DOHH2 (cell line): ENCODE data around the gene SNAPC2.

ENCODE experiments used
- H3F3A ChIP-seq: fragments of 200-600 bp; sonication (generic), shearing (Covaris generic); 2 replicates; pipeline ENCODE4 v1.6.0; 2016; ENCODE audit warnings: antibody characterized with exemption, mild to moderate bottlenecking; ENCODE audit not compliant: control insufficient read depth, insufficient read depth
- H3K27ac ChIP-seq: fragments of 200-600 bp; sonication (generic); 2 replicates; pipeline ENCODE4 v1.5.1; 2014; ENCODE audit warnings: low read depth, mild to moderate bottlenecking, low read length, moderate library complexity
- H3K27me3 ChIP-seq: fragments of 200-600 bp; sonication (generic); 2 replicates; pipeline ENCODE4 v1.6.1; 2014; ENCODE audit warnings: mild to moderate bottlenecking, low read length, mixed read lengths; ENCODE audit not compliant: control insufficient read depth
- H3K36me3 ChIP-seq: fragments of 200-600 bp; sonication (generic); 2 replicates; pipeline ENCODE4 v1.6.1; 2014; ENCODE audit warnings: mild to moderate bottlenecking, low read length, moderate library complexity, mixed read lengths; ENCODE audit not compliant: control insufficient read depth
- H3K4me1 ChIP-seq: fragments of 200-600 bp; sonication (generic); 2 replicates; pipeline ENCODE4 v1.6.1; 2014; ENCODE audit warnings: mild to moderate bottlenecking, low read length, mixed read lengths; ENCODE audit not compliant: control insufficient read depth
- H3K4me2 ChIP-seq: fragments of 200-600 bp; sonication (generic); 2 replicates; pipeline ENCODE4 v1.6.0; 2014; ENCODE audit warnings: mild to moderate bottlenecking, low read length, moderate library complexity
- H3K4me3 ChIP-seq: fragments of 200-600 bp; sonication (generic); 2 replicates; pipeline ENCODE4 v1.5.1; 2014; ENCODE audit warnings: mild to moderate bottlenecking, low read length, mixed read lengths
- H3K79me2 ChIP-seq: fragments of 200-600 bp; sonication (generic); 2 replicates; pipeline ENCODE4 v1.6.1; 2014; ENCODE audit warnings: mild to moderate bottlenecking, low read length, mixed read lengths; ENCODE audit not compliant: control insufficient read depth
- H3K9me2 ChIP-seq: fragments of 200-600 bp; sonication (generic); replicated peaks from 2 replicates; pipeline ENCODE4 v1.6.1; 2014; ENCODE audit warnings: mild to moderate bottlenecking, low read length, mixed read lengths; ENCODE audit not compliant: control insufficient read depth
- H3K9me3 ChIP-seq: fragments of 200-600 bp; sonication (generic); 2 replicates; pipeline ENCODE4 v1.6.1; 2014; ENCODE audit warnings: antibody characterized with exemption, low read length, mixed read lengths; ENCODE audit not compliant: control insufficient read depth, insufficient read depth
- H4K20me1 ChIP-seq: fragments of 200-600 bp; sonication (generic); 2 replicates; pipeline ENCODE4 v1.6.0; 2014; ENCODE audit warnings: low read depth, mild to moderate bottlenecking, antibody characterized with exemption, low read length, moderate library complexity; ENCODE audit not compliant: control insufficient read depth, insufficient read depth
- EZH2phosphoT487 ChIP-seq: fragments of 200-600 bp; sonication (generic); IDR thresholded peaks from 2 replicates; pipeline ENCODE4 v1.6.1; 2017; ENCODE audit warnings: borderline replicate concordance, mild to moderate bottlenecking, antibody characterized with exemption, low read length, moderate library complexity, mixed read lengths
- TF ChIP-seq, protein P1 (sequence below): fragments of 200-600 bp; sonication (generic); IDR thresholded peaks from one replicate; pipeline ENCODE4 v1.5.1; 2014; ENCODE audit warnings: antibody characterized with exemption, mild to moderate bottlenecking, low read depth, low read length; ENCODE audit not compliant: poor library complexity, severe bottlenecking

Gene SNAPC2

DNA sequence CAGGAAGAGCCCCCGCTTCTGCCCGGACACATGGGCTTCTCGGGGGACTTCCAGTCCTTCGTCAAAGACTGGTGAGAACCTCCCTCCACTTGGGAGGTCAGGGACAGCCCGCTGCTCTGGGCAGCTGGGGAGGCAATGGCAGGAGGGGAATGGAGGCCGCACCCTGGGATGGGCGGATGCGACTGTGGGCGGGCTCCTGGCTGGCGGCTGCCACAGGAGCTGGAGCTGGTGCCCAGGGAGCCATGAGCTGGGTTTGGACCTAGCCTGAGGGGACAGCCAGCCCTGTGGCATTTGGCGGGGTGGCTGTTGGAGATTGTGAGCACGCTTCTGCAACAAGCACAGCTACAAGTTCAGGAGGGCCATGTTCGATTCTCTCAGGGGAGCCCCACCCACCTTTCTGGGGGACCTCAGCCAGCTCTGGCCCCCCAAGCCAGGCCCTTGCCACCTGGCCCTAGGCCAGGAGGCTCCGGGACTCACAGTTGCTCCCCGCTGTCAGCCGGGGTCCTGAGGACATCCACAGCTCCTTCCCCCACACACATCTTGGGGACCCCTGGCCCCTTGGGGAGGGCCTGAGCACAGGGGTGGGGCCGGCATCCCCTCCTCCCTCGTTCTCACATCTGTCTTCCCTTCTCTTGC is 8.5 kb upstream of the SNAPC2 start:
- Histone ChIP-seq H4K20me1 (no peaks in the 10 kb centered on the region), H3K4me2 (no peak overlapping the region), H3K9me2 (no peaks in the 10 kb centered on the region), H3K27me3 (peaks cover 16% of the 10 kb centered on the region), H3K79me2 (peaks cover 11% of the 10 kb centered on the region), H3K9me3 (no peaks in the 10 kb centered on the region), H3K27ac (no peak overlapping the region), H3K4me3 (no peak overlapping the region), H3K4me1 (peaks cover 10% of the 10 kb centered on the region), H3K36me3 (peaks cover 18% of the 10 kb centered on the region), H3F3A (no peaks in the 10 kb centered on the region)
- TF ChIP-seq, protein P1, sequence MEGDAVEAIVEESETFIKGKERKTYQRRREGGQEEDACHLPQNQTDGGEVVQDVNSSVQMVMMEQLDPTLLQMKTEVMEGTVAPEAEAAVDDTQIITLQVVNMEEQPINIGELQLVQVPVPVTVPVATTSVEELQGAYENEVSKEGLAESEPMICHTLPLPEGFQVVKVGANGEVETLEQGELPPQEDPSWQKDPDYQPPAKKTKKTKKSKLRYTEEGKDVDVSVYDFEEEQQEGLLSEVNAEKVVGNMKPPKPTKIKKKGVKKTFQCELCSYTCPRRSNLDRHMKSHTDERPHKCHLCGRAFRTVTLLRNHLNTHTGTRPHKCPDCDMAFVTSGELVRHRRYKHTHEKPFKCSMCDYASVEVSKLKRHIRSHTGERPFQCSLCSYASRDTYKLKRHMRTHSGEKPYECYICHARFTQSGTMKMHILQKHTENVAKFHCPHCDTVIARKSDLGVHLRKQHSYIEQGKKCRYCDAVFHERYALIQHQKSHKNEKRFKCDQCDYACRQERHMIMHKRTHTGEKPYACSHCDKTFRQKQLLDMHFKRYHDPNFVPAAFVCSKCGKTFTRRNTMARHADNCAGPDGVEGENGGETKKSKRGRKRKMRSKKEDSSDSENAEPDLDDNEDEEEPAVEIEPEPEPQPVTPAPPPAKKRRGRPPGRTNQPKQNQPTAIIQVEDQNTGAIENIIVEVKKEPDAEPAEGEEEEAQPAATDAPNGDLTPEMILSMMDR: no peak

DNA sequence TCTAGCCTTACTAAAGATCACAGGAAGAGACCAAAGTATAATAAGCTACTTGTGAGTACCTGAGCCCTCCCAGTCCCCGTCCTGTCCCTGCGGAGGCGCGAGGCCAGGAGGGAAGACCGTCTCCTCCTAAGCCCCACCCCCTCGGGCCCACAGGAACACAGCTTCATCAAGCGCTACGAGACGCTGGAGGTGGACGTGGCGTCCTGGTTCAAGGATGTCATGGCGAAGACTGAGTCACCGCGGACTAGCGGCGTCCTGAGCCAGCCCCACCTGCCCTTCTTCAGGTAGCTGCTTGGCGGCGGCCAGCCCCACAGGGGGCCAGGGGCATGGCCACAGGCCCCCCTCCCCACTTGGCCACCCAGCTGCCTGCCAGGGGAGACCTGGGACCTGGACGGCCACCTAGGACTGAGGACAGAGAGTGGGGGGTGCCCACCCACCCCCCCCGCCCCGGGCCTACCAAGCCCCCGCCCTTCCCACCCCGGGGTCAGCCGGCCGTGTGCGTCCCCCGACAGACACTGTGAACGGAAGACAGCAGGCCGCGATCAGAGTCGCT is 7.9 kb upstream of the SNAPC2 start:
- H3K9me2 ChIP-seq: no peaks in the 10 kb centered on the region
- peaks cover 8% of the 10 kb centered on the region for H3K79me2 ChIP-seq
- peaks cover 16% of the 10 kb centered on the region for H3K4me1 ChIP-seq
- H3K27me3 ChIP-seq: peaks cover 22% of the 10 kb centered on the region
- no peak overlapping the region for H3K4me2 ChIP-seq
- no peak overlapping the region for H3K4me3 ChIP-seq
- no peak for TF ChIP-seq EZH2phosphoT487
- TF ChIP-seq, protein P1: no peak
- H3K36me3 ChIP-seq: peaks cover 18% of the 10 kb centered on the region
- no peak overlapping the region for H3K27ac ChIP-seq
- H4K20me1 ChIP-seq: no peaks in the 10 kb centered on the region
- no peaks in the 10 kb centered on the region for H3K9me3 ChIP-seq
- H3F3A ChIP-seq: no peaks in the 10 kb centered on the region; the same call in 1 of the 2 replicates

DNA sequence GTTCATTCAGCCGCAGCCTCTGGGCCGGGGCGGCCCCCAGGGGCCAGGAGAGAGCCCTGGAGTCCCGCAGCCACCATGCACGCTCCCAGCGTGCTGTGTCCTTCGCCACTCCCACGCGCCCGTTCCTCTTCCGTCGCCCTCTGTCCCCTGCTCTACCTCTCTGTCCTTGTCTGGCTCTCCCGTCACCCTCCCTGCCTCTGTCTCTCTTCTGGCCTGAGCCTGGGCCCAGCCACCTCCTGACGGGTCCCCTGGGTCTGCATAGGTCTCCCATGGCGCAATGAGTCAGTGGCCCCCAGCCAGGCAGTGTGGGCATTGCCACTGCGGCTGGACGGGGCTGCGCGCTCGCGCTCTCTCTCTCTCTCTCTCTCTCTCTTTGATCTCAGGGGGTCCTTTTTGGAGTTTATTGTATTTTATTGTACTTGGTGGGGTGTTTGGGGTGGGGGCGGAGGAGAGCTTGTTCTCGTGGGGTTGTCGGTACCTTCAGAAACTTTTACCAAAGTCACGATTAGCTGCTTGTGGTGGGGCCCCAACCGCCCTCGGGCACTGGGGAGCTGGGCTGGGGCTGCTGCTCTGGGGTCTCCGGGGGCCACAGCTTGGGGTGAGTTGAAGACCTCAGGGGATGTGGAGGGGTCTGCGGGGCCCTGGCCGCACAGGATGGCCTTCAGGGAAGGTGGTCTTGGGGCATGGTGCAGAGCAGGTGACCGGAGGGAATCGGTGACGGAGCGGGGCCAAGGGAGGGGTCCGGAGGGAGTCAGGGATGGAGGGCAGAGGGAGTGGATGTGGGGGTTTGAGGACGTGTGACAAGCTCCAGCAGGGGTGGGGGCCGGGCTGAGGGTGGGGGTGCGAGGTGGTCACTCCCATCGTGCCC is 7.2 kb upstream of the SNAPC2 start:
- peaks cover 29% of the 10 kb centered on the region for H3K27me3 ChIP-seq
- H3F3A ChIP-seq: no peaks in the 10 kb centered on the region; the same call in 1 of the 2 replicates
- H3K36me3 ChIP-seq: peaks cover 18% of the 10 kb centered on the region
- peaks cover 3% of the 10 kb centered on the region for H3K79me2 ChIP-seq
- no peak overlapping the region for H3K4me3 ChIP-seq
- no peaks in the 10 kb centered on the region for H4K20me1 ChIP-seq
- H3K27ac ChIP-seq: no peak overlapping the region
- no peak for TF ChIP-seq EZH2phosphoT487
- TF ChIP-seq, protein P1: no peak
- no peaks in the 10 kb centered on the region for H3K9me2 ChIP-seq
- H3K4me1 ChIP-seq: peaks cover 23% of the 10 kb centered on the region
- no peaks in the 10 kb centered on the region for H3K9me3 ChIP-seq
- H3K4me2 ChIP-seq: no peak overlapping the region
